ENCODE results near the gene TDRD6.
A peak's percentile ranks its signal among the peaks of the same experiment; 100 is the strongest.

The TDRD6 gene

DNA sequence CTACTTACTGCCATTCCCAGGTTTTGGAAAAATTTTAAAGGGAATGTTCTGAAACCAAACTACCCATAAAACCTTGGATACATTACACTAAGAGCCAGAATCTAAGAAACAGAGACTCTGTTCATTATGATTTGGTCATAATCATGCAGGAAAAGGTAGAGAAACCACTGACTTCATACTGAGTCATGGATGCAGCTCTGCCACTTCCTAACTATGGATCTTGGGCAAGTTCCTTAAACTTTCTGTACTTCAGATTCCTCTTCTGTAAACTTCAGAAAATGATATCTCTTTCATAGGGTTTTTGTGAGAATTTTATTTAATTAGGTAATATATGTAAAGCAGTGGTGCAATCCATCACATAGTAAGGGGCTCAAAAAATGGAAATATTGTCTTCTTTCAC is 27.5 kb downstream of the TDRD6 start:
- no peak overlapping the region for H3K27ac ChIP-seq

DNA sequence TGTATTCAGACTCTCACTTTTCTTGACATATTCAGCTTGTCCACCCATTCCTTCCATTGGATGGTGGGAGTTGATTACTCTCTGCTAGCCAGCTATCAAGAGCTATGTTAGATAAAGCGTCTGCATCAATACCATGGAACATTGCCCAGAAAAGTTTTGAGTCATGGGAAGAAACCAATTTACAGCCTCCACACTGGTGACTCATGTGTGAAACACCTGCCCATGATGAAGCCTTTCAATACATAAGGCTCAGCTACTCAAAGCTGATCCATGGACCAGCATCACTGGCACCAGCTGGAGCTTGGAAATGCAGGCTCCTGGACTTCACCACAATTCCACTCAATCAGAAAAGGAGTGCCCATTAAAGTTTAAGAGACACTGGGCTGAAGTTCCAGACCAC is 31.4 kb downstream of the TDRD6 start:
- H3K27ac ChIP-seq, result no peak overlapping the region
- no peak for TF ChIP-seq ZFX (IDR thresholded peaks at IDR 0.05)
- TF ChIP-seq, protein P1, sequence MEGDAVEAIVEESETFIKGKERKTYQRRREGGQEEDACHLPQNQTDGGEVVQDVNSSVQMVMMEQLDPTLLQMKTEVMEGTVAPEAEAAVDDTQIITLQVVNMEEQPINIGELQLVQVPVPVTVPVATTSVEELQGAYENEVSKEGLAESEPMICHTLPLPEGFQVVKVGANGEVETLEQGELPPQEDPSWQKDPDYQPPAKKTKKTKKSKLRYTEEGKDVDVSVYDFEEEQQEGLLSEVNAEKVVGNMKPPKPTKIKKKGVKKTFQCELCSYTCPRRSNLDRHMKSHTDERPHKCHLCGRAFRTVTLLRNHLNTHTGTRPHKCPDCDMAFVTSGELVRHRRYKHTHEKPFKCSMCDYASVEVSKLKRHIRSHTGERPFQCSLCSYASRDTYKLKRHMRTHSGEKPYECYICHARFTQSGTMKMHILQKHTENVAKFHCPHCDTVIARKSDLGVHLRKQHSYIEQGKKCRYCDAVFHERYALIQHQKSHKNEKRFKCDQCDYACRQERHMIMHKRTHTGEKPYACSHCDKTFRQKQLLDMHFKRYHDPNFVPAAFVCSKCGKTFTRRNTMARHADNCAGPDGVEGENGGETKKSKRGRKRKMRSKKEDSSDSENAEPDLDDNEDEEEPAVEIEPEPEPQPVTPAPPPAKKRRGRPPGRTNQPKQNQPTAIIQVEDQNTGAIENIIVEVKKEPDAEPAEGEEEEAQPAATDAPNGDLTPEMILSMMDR (conservative IDR thresholded peaks at IDR 0.05), result no peak

More for the DNA sequence above, 27.5 kb downstream of the TDRD6 start:
- TF ChIP-seq ZFX (IDR thresholded peaks at IDR 0.05), result no peak
- TF ChIP-seq, protein P1 (conservative IDR thresholded peaks at IDR 0.05), result no peak

DNA sequence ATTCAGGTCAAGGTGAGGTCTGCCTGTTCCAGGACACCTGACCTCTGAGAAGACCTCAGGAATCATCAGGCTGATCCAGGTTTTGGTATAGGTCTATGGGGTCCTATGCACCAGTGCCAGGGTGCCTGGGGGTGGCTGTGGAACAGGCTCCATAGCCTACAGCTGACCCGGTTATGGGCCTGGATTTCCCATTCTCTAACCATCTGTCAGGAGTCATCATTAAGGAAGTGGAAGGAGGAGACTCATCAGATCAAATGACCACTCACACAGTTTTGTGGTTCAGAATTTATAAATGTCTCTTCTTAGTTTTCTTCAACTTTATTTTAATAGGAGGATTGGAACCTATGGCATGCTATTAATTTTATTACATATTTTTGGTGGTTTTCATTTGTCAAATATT is 32.7 kb downstream of the TDRD6 start:
- H3K27ac ChIP-seq, result no peak overlapping the region
- TF ChIP-seq, protein P1 (conservative IDR thresholded peaks at IDR 0.05), result no peak
- TF ChIP-seq ZFX (IDR thresholded peaks at IDR 0.05), result no peak

DNA sequence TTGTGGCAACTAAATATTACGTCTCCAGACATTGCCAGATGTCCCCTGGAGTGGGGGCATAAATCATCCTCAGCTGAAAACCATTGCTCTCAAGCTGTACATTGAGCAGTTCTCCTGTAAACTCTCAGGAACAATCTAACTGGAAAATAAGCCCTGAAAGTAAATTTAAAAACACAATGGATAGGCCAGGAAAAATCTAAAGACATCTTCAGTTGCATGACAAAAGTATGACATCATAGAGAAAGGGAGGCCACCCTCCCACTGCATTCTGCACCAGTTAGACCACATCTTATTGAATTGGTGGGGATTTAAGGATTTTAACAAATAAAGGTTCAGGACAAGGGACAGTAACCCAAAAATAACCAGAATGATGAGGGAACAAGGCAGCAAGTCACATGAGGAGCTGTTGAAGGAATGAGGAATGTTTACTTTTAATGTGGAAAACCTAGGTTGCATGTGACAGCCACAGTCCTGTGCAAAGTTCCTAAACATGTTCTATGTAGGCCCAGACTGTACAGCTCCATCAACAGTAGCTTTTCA is 42.2 kb downstream of the TDRD6 start:
- H3K27ac ChIP-seq, result no peak overlapping the region
- TF ChIP-seq ZFX (IDR thresholded peaks at IDR 0.05), result no peak
- TF ChIP-seq, protein P1 (conservative IDR thresholded peaks at IDR 0.05), result no peak

DNA sequence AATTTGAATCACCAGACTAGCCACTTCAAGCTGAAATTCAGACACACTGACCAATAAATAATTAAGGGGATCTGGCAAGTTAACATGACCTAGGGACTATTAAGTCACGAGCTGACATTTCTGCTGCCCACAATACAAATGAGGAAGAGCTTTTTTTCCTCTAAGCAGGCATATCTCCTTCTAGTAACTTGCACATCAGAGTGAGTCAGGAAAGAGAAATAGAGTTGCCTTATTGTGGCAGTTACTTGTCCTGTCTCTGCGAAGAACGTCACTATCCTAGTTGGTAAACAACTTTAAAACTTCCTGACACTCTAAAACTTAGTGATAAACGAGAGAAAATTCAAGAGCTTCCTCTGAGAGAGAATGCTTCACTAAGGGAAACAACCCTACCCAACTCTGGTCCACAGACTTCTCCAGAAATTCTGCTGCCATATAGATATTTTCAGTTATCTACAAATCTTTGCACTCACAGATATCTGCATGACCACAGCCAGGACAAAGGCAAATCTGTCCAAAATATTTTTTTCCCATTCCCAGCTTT is 43.3 kb downstream of the TDRD6 start:
- H3K27ac ChIP-seq, result no peak overlapping the region
- no peak for TF ChIP-seq ZFX (IDR thresholded peaks at IDR 0.05)
- TF ChIP-seq, protein P1 (conservative IDR thresholded peaks at IDR 0.05), result no peak

DNA sequence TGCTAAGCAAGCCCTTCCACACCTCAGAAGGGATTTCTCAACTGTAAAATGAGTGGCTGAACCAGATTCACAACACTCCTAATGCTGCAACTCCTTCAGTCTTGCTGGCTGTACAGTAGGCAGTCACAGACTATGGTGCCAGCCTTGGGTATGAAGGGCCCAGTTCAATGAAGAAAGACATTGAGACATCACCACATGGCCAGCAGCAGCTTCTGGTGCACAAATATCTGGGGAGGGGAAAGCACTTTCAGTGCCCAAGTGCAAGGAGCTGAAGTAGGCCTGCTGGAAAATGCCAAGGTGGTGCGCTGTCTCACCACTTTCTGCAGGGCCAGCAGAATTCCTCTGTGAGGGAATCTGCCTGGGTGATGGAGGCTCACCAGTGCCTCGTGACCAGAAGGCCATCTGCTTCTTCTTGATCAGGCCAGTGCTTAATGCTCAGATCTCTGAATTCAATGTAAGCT is 45.7 kb downstream of the TDRD6 start:
- no peak overlapping the region for H3K27ac ChIP-seq
- TF ChIP-seq, protein P1 (conservative IDR thresholded peaks at IDR 0.05), result no peak
- no peak for TF ChIP-seq ZFX (IDR thresholded peaks at IDR 0.05)

DNA sequence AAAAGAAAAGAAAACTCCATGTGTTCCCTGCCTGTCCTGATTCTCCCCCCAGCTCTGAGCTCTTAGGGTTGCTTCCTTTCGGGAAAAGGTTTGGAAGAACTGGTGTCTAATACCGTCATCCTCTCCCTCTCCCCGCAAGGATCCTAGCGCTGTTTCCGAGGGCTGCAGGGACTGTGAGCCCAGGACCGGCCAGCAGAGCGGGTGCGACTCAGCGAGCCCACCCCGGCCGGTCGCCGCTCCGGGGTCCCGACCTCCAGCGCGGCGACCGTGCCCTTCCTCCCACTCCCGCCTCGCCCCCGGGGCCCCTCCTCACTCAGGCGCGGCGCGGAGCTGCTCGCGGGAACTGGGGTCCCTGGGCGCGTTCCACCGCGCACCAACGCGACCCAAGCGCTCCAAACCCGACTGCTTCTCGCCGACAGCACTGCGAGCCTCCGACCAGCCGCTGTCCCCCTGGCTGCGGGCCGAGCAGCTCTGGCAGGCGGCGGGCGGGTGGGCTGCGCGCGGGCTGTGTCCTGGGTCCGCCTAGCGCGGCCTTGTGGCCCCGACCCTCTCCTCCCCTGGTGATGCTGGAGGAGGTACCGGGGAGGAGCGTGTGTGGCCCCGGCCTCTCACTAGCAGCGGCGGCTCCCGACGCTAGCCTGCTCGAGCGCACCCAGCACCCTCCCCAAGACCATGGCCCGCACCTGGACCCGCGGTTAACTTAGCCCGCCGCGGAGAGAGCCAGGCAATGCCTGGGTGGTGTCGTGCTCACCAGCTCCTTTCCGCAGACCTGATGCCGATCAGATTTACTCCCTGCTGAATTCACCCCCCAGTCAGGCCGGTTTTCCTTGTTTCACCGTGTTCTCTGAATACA is 47.4 kb downstream of the TDRD6 start, which contains the start of gene PLA2G7:
Gene PLA2G7 (minus strand): TSS at position 509 of the 853 bp plus-strand sequence. CDS start 12,484 bp downstream, outside the sequence.
- TF ChIP-seq ZFX (IDR thresholded peaks at IDR 0.05), result 0 out of 2 replicates have a peak, but pooled peaks have one; percentile 15
- TF ChIP-seq, protein P1 (conservative IDR thresholded peaks at IDR 0.05), result no peak; the same call in 1 of the 2 replicates
- peak within 1 kb of the TSS; percentile 50 for H3K27ac ChIP-seq
